Choroid plexus epithelial cell (primary cell): ENCODE results near the gene FAM83G.

Experiments used
- DNase-seq: peaks from one replicate; pipeline ENCODE4 v3.0.0-alpha.2; 2010; ENCODE audit warnings: low read depth
- H3K4me3 ChIP-seq: 2 replicates; pipeline ENCODE4 v1.5.1; 2011; ENCODE audit warnings: low read depth, mild to moderate bottlenecking, control low read depth, low read length, moderate library complexity
- CTCF ChIP-seq: conservative IDR thresholded peaks from 2 replicates; pipeline ENCODE4 v1.5.1; 2011; ENCODE audit warnings: low read depth, mild to moderate bottlenecking, control low read depth, inconsistent platforms, low read length, moderate library complexity

The FAM83G gene

DNA sequence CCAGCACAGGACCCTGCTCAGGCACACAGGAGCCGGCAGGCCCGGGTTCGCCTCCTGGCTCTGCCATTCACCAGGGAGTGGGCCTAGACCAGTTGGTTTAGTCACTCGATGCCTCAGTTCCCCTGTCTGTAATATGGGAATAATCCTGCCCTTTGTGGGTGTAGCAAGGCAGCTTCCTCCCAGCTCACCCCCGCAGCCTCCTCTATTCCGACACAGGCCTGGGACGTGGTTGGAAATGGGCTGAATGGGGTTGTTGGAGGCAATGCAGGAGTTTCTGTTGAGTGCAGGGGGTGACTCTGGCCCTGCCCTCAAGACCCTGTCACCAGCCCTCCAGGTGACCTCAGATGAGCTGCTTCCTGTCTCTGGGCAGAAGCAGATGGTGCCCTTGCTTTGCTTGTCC is 32.8 kb downstream of the FAM83G start:
- DNase-seq, result no peak
- no peak overlapping the region for H3K4me3 ChIP-seq
- no peak for TF ChIP-seq CTCF

GRCh38 chr17:18970582-18971480 is 33.7 kb downstream of the FAM83G start:
- TF ChIP-seq CTCF, result peak; percentile 17
- DNase-seq, result no peak
- no peak overlapping the region for H3K4me3 ChIP-seq

DNA sequence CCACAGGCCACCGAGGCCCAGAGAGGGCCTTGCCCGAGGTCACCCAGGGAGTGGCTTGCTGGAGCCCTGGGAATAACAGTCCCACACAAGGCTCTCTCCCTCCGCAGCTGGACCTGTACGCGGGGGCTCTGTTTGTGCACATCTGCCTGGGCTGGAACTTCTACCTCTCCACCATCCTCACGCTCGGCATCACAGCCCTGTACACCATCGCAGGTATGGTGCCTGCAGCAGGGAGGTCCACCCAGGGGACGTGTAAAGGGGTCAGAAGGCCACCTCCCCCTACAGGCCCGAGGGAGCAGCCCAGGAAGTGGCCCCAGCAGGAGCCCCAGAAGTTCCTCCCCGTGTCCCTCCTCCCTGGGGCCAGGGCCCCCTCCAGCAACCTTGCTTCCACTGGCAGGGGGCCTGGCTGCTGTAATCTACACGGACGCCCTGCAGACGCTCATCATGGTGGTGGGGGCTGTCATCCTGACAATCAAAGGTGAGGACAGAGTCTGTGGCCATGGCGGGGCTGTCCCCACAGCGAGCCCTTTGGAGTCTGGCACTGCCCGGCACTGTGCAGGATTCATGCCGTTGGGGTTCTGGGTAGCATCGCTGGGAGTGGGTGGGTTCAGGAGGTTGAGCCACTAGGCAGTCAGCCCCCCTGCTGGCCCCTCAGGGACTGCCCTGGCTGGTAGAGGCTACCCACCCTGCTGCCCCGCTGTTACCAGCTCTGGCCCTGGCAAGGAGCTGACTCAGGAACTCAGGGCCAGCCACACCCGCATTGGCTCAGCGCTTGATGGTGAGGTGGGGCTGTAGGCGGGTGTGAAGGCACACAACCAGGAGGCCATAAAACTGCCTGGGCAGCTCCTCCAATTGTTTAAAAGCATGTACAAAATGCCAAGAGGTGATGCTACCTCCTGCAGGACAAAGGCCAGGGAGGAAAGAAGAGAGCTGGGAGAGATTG is 35.3 kb downstream of the FAM83G start:
- DNase-seq, result no peak
- no peak for TF ChIP-seq CTCF
- H3K4me3 ChIP-seq, result no peak overlapping the region

DNA sequence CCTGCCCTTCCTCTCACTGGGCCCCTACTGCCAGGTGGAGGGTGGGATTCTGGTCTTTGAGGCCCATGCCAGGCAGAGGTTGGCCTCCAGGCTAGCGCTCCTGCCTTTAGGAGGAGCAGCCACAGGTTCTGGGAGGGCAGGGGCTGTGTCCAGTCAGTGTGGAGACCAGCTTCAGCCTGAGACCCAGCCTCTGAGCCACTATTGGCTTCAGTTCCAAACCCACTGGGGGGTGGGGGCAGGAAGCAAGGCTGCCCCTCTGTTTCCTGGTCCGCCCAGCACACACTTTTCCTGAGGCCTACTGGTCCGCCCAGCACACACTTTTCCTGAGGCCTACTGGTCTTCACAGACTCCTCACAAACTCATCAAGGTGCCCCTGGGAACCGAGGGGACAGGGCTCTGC is 36.2 kb downstream of the FAM83G start:
- H3K4me3 ChIP-seq, result no peak overlapping the region
- TF ChIP-seq CTCF, result no peak

GRCh38 chr17:18967916-18968315 is 36.6 kb downstream of the FAM83G start:
- H3K4me3 ChIP-seq, result no peak overlapping the region
- TF ChIP-seq CTCF, result no peak
- no peak for DNase-seq

More for the DNA sequence above, 36.2 kb downstream of the FAM83G start:
- DNase-seq, result no peak

DNA sequence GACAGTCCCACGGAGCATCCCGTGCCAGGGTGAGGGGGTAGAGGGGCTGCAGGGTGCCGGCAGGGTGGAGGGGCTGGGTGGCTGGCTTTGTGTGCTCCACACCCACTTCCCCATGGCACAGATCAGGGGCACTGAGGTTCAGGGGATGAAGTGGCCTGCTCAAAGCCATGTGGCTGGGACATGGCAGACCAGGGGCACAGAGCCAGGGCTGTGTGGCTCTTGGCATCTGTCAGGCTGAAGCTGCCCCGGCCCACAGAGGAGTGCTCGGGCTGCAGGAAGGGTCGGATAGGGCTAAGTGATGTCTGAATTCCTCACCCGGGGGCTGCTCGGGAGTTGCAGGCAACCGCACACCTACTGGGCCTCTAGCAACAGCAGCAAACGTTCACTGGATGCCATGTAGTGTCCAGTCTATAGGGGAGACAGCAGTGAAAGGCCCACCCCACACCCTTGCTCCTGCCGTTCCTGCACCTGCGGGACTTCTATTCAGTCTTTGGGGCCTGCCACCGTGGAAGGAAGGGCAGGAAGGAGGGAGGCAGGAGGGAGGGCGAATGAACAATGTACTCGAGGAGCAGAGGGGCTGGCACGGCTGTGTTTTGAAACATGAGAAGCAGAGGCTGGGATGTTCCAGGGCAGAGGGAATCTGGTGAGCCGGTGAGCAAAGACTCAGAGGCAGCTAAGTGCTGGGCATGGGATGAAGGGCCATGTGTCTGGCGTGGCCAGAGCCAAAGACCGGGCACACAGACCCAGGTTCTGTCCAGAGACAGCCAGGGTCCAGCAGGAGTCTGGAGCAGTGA is 37.5 kb downstream of the FAM83G start:
- TF ChIP-seq CTCF, result no peak
- peak; percentile 53 for DNase-seq
- H3K4me3 ChIP-seq, result no peak overlapping the region
